ENCODE measurements around the gene MB21D2.

MB21D2 gene

DNA sequence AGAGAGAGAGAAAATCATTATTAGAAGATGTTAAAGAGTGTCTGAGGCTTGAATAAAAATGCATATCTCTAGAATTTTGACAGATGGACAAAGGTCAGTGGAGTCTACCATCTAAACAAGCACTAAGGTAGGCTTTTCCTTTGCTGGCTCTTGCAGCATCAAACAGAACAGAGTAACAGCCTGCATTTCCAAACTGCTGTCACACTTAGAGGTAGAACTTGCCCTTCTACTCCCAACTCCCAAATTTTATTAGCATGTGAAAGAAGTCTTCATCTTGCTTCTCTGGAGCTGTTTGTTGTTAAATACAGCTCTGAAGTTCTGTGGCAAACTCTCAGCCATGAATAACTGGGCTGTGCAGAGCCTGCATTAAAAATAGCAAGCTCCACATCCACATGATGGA lies 4.1 kb upstream of the MB21D2 start:
- no peak for DNase-seq (ENCODE audit: low read depth in 2 of 2)

DNA sequence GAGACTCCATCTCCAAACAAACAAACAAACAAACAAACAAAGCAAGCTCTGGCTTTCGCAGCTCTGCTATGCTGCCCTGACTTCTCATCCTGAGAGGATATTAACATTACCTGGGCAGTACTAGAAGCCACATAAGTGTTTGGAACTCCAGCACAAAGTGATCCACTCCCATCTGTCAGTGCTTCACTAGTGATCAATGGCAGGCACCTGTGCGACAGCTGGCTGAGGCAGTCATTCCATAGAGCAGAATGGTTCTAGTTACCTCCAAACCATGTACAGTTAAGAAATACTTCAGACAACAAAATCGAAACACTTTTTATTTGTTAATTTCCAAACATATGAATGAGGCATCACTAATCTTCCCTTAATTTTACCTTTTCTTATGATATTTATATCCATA lies 2.8 kb upstream of the MB21D2 start:
- DNase-seq (ENCODE audit: low read depth in 2 of 2) = no peak

DNA sequence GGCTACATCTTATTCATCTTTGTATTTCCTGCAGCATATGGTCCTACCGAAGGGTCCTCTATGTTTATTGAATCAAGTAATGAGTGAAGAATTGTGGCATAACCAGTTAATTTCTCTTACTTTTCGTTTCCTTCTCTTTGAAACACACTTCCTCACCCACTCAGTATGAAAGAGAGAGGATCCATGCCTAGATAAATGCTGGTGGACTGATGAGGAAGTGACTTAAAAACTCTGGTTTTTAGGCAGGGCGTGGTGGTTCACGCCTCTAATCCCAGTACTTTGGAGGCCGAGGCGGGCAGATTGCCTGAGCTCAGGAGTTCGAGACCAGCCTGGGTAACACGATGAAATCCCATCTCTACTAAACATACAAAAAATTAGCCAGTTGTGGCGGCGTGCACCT lies 2.2 kb upstream of the MB21D2 start:
- no peak for DNase-seq (ENCODE audit: low read depth in 2 of 2)

DNA sequence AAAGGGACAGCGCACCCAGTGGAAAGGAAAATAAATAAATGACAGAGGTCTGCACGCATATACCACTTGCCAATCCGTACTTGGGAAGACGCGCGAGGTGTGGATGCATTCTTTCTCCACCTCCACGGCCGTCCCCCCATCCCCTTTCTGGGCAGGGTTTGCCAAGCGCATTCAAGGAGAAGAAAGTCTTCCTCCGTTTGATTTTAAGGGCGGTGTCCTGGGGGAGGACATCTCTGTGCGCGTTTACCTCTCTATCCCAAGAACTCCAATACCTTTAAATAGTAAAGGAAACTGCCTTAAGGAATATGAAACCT lies 576 bp upstream of the MB21D2 start:
- no peak for DNase-seq (ENCODE audit: low read depth in 2 of 2)

DNA sequence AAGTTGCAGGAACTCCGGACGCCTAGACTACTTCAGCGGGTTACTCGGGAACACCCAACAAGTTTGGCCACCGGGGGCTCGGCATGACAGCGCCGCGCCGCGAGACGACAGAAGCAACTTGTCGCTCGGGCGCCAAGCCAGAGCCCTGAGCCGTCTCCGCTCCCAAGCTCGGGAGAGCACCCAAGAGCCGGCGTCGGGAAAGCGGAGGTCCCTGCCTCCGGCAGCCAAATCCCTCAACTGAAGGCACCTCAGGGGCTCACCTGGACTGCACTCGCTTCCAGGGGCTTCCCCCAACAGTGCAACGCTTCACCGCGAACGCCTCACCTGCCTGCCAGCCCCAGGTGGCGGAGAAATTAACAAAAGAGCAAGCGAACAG lies 640 bp downstream of the MB21D2 start:
- DNase-seq (ENCODE audit: low read depth in 2 of 2) = no peak

DNA sequence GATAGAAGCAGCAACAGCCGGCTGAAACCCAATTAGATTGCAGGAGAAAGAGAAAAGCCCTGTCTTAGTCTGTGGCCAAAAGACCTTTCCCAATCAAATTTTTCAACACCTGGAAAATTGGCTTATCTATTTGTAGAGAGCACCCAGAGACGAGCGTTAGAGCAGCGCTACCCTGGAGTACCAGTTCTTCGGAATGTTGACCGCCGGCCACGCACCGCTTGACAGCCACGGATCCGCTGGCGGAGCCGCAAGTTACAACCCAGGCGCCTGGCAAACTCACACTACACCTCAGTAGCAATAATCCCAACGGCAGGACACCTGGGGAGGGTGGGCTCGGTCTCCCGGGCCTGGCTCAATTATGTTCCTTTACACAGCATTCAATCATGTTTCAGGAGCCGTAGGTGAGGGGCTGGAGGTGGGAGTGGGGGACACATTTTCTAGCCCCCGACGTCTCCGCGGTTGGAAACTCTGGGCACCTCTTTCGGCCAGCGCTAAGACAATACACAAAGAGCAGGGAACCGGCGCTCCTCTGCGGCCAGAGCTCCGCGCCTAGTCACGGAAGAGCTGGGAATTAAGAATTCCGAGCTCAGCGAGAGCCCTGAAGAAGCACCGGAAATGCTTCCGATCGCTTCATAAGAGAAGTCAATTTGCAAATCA lies 1.2 kb downstream of the MB21D2 start:
- DNase-seq (ENCODE audit: low read depth in 2 of 2) = no peak

DNA sequence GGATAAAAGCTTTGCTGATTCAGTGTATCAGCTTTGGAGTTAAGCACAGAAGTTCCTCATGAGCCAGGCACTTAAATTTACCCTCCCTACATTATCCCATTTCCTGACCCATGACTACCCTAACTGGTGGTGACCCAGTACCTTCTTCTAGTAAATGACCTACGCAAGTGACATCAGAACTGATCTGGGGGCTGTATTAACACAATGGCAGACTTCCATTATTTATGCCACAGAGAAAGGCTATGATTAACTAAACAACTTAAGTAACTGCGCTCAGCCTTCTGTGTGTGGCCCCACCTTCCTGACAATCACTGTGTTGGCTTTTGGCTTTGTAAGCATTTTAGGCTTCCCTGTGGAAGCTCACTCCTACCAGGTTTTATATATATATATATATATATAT lies 1.9 kb downstream of the MB21D2 start:
- no peak for DNase-seq (ENCODE audit: low read depth in 2 of 2)

DNA sequence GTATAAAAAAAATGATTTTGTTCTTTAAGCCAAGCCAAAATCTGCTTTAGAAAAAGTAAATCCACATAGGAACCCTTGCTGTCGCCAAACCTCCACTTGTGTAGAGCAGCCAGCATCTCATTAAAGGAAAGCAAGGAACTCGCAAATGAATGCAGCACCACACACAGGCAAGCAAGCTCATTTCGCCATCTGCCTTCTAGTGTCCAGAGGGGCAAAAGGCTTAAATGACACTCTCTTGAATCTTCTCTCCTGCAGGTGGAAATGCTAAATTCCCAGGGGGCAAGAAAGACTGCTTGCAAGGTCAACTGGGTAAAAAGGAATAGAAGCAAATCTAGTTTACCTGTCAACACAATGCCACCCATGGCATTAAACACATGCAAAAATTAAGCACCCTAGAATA lies 2.4 kb downstream of the MB21D2 start:
- no peak for DNase-seq (ENCODE audit: low read depth in 2 of 2)

DNA sequence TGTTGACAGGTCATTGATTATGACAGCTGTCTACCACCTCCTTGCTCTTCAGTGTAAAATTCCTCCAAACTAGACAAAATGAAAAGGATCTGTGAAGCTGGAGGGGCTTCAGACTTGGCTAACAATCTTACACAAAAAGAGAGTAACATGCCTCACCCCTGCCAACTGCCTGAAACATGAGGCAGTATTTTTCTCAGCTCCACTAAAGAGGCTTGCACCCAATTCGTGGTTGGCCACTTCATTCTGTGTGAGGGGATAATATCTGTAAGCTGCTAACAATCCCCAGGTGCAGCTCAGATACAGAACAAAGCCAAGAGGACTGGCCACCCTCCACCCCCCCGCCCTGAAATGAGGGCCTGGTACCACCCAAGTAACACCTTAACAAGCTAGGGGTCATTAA lies 2.8 kb downstream of the MB21D2 start:
- DNase-seq (ENCODE audit: low read depth in 2 of 2) = no peak

DNA sequence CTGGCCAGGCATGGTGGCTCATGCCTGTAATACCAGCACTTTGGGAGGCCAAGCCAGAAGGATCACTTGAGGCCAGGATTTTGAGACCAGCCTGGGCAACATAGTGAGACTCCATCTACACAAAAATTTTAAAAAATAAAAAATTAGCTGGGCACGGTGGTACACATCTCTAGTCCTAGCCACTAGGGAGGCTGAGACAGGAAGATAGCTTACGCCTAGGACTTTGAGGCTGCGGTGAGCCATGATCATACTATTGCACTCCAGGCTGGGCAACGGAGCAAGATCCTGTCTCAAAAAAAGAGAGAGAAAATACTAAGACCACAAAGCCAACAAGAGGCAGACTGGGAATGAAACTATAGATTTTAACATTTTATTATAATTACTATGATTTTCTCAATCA lies 4.1 kb downstream of the MB21D2 start:
- no peak for DNase-seq (ENCODE audit: low read depth in 2 of 2)

DNA sequence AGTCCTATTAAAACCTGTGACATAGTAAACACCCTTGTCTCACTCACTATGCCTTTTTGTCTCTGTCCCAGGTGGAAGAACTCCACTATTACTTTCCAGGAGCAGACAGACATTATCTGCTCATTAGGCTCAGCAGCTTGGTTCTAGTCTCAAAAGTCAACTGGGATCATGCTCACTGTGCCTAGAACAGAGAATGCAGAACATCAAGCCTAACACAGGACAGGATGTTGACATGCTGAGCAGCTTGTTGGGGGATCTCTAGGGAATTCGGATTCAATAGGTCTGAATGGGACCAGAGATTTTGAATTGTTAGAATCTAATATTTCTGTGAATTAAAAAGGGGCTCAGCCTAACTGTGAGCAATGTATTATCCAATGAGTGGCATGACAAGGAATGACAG lies 6.4 kb downstream of the MB21D2 start:
- DNase-seq (ENCODE audit: low read depth in 2 of 2) = no peak

DNA sequence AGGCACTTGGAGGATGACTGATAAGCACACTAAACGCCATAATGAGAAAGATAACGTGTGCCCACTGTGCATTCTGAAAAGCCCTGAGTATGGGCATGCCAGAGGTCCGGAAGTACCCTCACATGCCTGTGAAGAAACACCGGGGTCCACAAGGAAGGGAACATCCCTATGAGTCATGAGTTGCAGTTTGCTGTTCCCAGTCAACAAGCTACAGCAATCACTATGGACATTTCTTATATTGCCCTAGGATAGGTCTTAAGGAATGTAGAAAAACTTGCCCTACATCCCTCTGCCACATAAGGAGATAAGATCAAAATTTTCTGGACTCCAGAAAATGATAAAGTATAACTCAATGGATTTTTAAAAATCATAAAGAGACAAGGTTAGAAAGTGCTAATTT lies 9.9 kb downstream of the MB21D2 start:
- DNase-seq (ENCODE audit: low read depth in 2 of 2) = no peak

DNA sequence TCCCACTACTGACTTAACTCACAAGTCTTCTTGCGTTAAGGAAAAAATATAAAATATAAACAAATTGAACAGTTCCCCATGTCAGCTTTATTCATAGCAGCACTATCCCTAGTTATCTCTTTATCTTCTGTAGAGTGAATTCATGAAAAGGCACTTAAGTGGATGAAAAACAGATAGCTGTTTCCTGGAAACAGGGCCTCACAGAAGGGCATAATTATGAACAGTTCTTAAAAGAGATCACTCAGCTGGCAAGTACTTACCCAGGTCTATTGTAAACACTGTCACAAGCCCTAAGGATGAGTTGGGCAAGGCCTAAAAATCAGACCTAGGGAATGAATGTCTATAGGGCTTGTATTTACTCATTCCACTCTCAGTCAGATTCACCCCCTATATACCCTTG lies 10.7 kb downstream of the MB21D2 start:
- no peak for DNase-seq (ENCODE audit: low read depth in 2 of 2)

DNA sequence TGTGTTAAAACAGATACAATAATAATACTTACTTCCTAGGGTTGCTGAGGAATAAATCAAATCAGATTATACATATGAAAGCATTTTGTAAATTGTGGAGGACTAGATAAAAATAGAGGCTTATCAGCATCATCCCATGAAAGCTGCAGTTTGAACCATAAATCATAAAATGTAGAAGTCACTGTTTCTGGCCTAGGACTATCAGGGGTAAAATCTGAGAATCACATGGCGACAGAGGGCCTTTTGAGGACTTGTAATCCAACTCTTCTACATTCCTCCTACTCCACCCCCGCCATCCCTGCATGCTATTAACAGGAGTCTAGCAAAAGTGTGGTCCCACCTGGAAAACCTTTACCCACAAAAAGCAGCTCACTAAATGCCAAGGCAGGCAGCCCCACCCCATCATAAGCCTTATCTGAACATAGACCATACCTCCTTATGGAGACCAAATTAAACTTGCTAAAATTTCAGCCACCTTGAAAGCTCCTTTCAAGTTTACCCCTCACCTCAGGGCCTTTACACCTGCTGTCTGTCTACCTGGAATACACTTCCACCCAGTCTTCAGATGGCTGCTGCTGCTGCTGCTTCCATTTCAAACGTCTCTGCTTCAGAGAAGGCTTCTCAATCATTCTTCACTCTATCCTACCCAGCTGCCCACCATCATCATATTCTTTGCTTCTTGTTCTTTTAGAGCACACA lies 11.5 kb downstream of the MB21D2 start:
- DNase-seq (ENCODE audit: low read depth in 2 of 2) = no peak

DNA sequence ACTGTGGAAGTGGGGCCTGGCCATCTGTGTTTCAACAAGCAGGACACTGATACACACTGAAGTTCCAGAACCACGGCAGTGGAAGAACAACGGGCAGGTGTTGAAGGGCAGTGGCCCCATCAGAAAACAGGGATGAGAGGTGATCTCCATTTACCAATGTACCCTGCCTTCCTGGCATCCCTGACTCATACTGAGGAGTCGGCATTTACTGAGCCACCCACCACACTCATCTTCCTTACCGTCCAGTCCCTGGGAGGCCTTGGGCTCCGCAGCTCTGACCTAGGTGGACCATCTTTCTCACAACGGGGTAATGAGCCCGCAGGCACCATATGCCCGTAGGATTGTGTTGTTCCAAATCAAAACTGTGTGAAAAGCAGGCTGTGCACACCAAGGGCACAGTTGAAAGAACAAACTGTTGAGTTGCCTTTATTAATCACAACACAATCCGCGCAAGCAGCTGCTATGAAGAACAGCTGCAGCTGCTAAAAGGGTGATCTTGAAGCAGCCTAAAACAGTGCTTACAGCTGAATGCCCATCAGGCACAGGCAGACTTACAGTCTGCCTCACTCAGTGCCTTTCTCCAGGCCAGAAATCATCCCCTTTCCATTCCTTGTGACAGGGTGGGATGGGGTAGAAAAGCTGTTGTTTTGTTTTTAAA lies 12.9 kb downstream of the MB21D2 start:
- no peak for DNase-seq (ENCODE audit: low read depth in 2 of 2)

DNA sequence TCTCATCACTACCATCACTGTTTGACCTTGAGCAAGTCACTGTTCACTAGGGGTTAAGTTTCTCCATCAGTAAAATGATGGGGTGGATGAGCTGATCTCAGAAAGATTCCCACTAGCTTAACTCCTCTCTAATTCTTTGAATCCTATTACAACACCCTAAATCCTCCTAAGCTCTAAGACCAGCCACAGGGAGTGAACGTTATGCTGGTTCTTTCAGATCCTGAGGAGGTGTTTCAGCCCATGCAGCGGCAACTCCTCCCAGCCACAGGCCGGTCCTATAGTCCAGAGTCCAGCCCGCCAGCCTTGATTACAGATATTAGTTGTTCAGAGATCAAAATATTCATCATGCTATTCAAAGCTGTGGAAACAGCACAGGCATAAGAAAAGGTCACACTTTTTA lies 15.1 kb downstream of the MB21D2 start:
- no peak for DNase-seq (ENCODE audit: low read depth in 2 of 2)

DNA sequence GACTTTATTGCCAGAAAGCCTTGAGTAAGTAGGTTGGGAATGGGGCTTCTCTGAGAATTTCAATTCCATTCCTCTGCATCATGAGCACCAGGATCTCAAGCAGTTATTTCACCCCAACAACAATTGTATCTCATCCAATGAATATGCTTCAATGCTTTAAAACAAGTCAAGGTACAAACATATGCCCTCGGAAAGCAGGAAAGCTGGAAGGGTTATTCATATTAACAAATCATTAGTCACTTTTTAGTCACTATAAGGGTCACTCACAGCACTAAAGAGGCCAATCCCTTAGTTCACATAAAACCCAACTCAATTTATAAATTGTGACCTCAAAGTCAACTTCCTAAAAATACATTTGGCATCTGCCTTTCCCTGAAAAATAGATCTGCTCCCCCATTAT lies 16.2 kb downstream of the MB21D2 start:
- no peak for DNase-seq (ENCODE audit: low read depth in 2 of 2)

DNA sequence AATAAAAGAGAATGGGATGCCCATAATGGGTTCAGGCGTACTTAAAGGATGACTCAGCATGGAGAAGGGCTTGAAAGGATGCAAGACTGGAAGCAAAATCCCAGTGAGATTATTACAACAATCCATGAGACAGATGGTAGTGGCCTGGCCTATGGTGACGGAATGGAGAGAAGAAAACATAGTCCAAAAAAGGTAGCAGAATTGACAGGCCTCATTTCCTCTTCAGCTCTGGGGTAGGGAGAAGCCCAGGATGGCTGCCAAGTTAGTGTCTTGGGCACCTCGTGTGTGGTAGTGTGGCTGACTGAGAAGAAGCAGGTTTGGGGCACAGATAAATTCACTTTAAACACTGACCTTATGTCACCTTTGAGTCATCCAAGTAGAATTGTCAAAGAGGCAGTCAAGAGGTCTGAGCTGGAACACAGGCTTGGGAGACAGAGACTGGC lies 18.1 kb downstream of the MB21D2 start:
- no peak for DNase-seq (ENCODE audit: low read depth in 2 of 2)

DNA sequence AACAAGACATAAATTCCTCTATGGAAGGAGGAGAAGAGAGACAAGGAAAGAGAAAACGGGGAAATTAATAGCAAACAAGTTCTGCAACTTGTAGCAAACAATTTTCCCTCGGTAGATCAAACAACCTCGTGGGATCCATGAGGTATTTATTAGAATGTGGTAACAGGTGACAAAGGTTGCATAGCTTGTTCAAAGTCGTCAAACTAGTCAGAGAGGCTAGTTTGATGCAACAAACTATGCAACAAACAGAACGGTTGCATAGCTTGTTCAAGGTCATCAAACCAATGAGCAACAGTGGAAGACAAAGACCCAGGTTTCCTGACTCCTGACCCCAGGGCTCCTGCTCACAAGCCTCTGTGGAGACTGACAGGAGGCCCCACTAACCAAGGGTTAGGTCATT lies 20.7 kb downstream of the MB21D2 start:
- DNase-seq (ENCODE audit: low read depth in 2 of 2) = no peak

DNA sequence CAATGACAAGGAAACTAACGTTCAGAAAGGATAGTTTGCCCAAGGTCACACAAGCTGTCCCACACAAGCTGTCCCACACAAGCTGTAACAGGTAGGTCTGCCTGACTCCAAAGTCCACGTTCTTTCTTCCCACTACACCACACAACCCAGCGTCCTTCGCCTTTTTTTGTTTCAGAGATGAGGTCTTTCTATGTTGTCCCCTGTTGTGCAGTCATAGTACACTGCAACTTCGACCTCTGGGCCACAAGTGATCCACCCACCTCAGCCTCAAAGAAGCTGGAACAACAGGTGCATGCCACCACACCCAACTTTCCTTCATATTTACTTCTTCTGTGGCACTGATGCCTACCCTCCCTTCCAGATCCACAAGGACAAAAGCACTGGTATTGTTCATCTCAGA lies 21.4 kb downstream of the MB21D2 start:
- DNase-seq (ENCODE audit: low read depth in 2 of 2) = no peak

DNA sequence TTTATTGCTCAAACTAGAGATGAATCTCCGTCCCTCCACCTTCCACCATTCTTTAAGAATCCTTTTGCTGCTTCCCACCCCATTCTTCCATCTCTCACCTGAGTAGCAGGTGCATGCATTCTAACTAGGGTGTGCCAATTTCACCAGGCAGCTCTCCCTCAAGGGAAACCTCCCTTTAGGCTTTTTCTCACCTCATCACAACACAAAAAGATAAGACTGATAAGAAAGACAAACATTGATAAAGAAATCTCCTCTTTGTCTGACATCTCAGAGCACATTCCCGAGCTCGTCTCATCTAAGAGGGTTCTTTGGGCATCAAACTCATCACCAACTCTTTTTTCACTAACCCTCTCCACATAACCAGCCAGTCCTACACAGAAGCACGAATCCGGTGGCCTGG lies 23.0 kb downstream of the MB21D2 start:
- no peak for DNase-seq (ENCODE audit: low read depth in 2 of 2)

DNA sequence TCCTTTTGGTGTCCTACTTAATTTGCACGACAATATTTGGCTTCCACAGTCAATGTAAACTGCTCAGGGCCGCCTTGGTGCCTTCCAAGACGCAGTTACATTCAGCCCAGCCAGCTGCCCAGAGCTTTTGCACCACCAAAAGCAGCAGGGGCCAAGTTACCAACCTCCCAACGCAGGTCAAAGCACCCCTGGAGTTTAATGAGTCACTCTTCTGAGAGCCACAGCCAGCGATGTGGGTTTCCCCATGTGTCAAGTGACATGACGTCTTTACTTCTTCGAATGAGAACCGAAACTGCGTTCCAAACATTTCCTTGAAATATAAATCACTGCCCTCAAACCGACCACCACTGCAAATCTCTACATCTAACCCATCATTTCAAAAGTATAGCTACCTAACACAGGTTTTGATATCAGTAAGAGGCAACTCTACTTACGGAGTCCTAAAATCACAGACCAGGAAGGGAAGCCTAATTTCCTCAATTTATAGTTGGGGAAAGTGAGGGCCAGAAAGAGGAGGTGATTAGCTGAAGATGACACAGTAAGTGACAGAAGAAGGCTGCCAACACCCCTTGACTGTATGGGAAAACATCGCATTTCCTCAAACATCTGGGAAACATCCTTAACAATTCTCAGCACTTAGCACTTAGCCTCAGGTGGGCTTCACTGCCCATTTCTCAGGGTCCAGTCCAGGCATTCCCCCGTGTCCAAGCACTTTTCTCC lies 24.5 kb downstream of the MB21D2 start:
- peak in 1 of 2 donors; percentile 34 for DNase-seq (ENCODE audit: low read depth in 2 of 2)

All from activated CD4-positive, alpha-beta T cell treated with anti-CD3 and anti-CD28 coated beads for 24 hours (primary cell).